ENCODE results near the gene FAM184A.

DNA sequence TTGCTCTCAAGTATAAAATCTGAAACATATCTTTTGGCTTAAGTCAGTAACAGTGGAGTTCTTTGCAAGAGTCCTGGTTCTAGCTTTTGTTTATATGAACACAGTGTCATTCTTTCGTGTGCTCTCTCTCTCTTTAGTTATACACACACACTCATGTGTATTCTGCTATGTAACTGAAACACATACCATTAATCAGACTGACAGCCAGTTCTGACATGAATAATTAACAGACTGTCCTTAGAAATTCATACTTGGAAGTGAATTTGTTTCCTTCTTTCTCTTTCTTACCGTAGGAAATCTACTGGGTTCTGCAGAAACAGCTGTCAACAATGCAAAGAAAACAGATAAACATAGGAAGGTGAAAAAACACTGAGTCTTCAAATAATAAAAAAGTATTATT is 146.0 kb downstream of the FAM184A start:
- TF ChIP-seq ETS1 (IDR thresholded peaks at IDR 0.05) = no peak
- TF ChIP-seq, protein P1, sequence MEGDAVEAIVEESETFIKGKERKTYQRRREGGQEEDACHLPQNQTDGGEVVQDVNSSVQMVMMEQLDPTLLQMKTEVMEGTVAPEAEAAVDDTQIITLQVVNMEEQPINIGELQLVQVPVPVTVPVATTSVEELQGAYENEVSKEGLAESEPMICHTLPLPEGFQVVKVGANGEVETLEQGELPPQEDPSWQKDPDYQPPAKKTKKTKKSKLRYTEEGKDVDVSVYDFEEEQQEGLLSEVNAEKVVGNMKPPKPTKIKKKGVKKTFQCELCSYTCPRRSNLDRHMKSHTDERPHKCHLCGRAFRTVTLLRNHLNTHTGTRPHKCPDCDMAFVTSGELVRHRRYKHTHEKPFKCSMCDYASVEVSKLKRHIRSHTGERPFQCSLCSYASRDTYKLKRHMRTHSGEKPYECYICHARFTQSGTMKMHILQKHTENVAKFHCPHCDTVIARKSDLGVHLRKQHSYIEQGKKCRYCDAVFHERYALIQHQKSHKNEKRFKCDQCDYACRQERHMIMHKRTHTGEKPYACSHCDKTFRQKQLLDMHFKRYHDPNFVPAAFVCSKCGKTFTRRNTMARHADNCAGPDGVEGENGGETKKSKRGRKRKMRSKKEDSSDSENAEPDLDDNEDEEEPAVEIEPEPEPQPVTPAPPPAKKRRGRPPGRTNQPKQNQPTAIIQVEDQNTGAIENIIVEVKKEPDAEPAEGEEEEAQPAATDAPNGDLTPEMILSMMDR (conservative IDR thresholded peaks at IDR 0.05; ENCODE audit: low read depth in 2 of 2) = no peak

Data from GM23338 (cell line).